Naive thymus-derived CD8-positive, alpha-beta T cell (primary cell): Measurements from ENCODE around the gene EXOC3L2. TPM values are rescaled to one million over a fixed set of nuclear protein-coding genes. Genes with fewer than 3 reads are reported as not detected.
A peak's percentile ranks its signal among the peaks of the same experiment; 100 is the strongest.

Experiments used
- ATAC-seq, 2 donors: fragments of 150-1000 bp; cut with Tn5 transposase in 1 of 2; sonication (Bioruptor Pico), chemical (Tn5 transposase) in 1 of 2; 1 replicate in 1 of 2; 2 replicates in 1 of 2; pipeline ENCODE4 v1.10.0; 2021; ENCODE audit warnings: mild to moderate bottlenecking in 2 of 2, moderate library complexity in 2 of 2
- POLR2A ChIA-PET: fragments of 350-600 bp; sonication (Branson Sonifier 250); formaldehyde crosslinking; loops from one replicate; lab custom pipeline; 2021; ENCODE audit warnings: antibody characterized with exemption; lab: Charles Lee
- DNase-seq, 10 donors: peaks; one replicate each; pipeline versions ENCODE4 v3.0.0 to v3.0.0-alpha.2; 2020 to 2022
- H3K27ac Mint-ChIP-seq, 10 donors: one replicate each; pipeline ENCODE4 v1.8.0; 2020 to 2022; ENCODE audit warnings: mild to moderate bottlenecking in 10 of 10, mixed read lengths in 10 of 10, moderate library complexity in 4 of 10, inconsistent platforms in 1 of 10
- H3K27me3 Mint-ChIP-seq, 5 donors: one replicate each; pipeline ENCODE4 v1.8.0; 2021 to 2022; ENCODE audit warnings: mixed read lengths in 5 of 5
- H3K36me3 Mint-ChIP-seq, 3 donors: one replicate each; pipeline ENCODE4 v1.8.0; 2020 to 2022; ENCODE audit warnings: mixed read lengths in 3 of 3, mild to moderate bottlenecking in 2 of 3, inconsistent platforms in 1 of 3
- H3K4me1 Mint-ChIP-seq, 4 donors: one replicate each; pipeline ENCODE4 v1.8.0; 2021 to 2022; ENCODE audit warnings: mixed read lengths in 4 of 4
- H3K4me3 Mint-ChIP-seq, 10 donors: one replicate each; pipeline ENCODE4 v1.8.0; 2020 to 2022; ENCODE audit warnings: mild to moderate bottlenecking in 10 of 10, mixed read lengths in 10 of 10, moderate library complexity in 6 of 10, inconsistent platforms in 1 of 10
- H3K9me3 Mint-ChIP-seq, 9 donors: one replicate each; pipeline ENCODE4 v1.8.0; 2020 to 2022; ENCODE audit warnings: mixed read lengths in 9 of 9, mild to moderate bottlenecking in 3 of 9, inconsistent platforms in 1 of 9, moderate library complexity in 1 of 9
- polyA plus RNA-seq, 3 donors: library from polyadenylated mRNA; unstranded; fragments of 300-500 nt; fragmentation: Illumina TruSeq; gene quantifications; one replicate each; pipeline ENCODE4 v1.2.3, GENCODE V29; 2021
- total RNA-seq, 8 experiments: library from RNA in 2 of 8; stranded (reverse) in 2 of 8; gene quantifications; one replicate each; pipeline ENCODE4 v1.2.3 and lab custom pipeline; 2021 to 2026

The EXOC3L2 gene
- total and polyA plus RNA-seq, 5 experiments from 2014 or later = not detected

DNA sequence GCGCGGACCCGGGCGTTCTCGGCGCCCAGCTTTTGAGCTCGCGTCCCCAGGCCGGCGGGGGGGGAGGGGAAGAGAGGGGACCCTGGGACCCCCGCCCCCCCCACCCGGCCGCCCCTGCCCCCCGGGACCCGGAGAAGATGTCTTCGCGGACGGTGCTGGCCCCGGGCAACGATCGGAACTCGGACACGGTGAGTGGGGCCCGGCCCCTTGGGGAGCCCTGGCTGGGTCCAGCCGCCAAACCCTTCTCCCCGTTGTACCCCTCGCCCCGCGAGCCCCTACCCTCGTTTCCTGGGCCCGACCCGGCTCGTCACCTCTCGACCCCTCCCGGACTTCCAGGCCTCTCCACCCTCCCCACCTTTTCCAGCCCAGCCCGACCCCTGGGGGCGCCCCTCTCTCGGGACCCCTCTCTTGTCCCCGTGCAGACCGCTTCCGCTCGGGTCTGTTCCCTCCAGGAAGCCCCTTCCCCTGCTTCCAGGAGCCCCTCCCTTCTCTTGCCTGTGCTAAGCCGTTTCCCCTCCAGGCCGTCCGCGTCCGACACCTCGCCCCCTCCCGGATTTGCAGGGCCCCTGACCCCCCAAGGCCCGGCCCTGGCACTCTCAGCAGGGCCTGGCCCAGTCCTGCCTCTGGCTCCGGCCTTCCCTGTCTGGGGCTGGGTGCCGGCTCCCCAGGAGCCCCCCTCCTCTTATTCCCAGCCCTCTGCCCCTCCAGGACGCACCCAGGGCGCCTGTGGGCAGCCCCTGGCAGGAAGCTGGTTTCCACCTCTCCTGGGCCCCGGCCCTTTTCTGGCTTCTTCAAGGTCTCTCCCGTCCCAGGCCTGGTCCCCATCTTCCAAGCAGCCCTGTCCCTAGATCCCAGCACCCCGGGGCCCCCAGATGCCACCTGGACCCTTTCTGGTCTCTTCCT is 6.5 kb upstream of the EXOC3L2 start:
- POLR2A ChIA-PET = no interaction called here
- H3K4me3 Mint-ChIP-seq = peak overlapping the region; percentile 79 to 95 (median 84)
- no peaks in the 10 kb centered on the region for H3K27me3 Mint-ChIP-seq

GRCh38 chr19:45250832-45251451 is 5.7 kb upstream of the EXOC3L2 start, which contains the start of gene MARK4:
Gene MARK4, plus strand, starts transcription at chr19:45251271. Its CDS starts 318 bp downstream, at chr19:45251589.
- H3K36me3 Mint-ChIP-seq = no peaks in the 10 kb centered on the region
- peak within 1 kb of the TSS; percentile 84 to 98 (median 91) for H3K4me3 Mint-ChIP-seq
- H3K27me3 Mint-ChIP-seq = peaks cover 0 to under 1% (median 0%) of the 10 kb centered on the region in 5 donors
- peak within 1 kb of the TSS; percentile 74 to 92 (median 88) for H3K27ac Mint-ChIP-seq
- H3K4me1 Mint-ChIP-seq = peaks cover 27 to 44% (median 40%) of the 10 kb centered on the region in 4 donors
- POLR2A ChIA-PET = no interaction called here
- DNase-seq = peak; percentile 9 to 74 (median 52)
- H3K9me3 Mint-ChIP-seq = no peaks in the 10 kb centered on the region
- peak; percentile 73 for ATAC-seq

More for the DNA sequence above, 6.5 kb upstream of the EXOC3L2 start:
- ATAC-seq = peak; percentile 22 to 48
- peaks cover 27 to 45% (median 42%) of the 10 kb centered on the region in 4 donors for H3K4me1 Mint-ChIP-seq
- peak in 3 of 10 donors; percentile 11 to 16 (median 14) for DNase-seq
- peak overlapping the region in 9 of 10 donors; percentile 57 to 92 (median 75) for H3K27ac Mint-ChIP-seq
- H3K9me3 Mint-ChIP-seq = no peaks in the 10 kb centered on the region
- no peaks in the 10 kb centered on the region for H3K36me3 Mint-ChIP-seq

GRCh38 chr19:45250216-45250831 is 5.1 kb upstream of the EXOC3L2 start:
- Mint-ChIP-seq H3K9me3 (no peaks in the 10 kb centered on the region), H3K36me3 (no peaks in the 10 kb centered on the region), H3K4me3 (peak overlapping the region; percentile 75 to 98 (median 90)), H3K27me3 (peaks cover 0 to 3% (median 0%) of the 10 kb centered on the region in 5 donors), H3K4me1 (peaks cover 25 to 40% (median 39%) of the 10 kb centered on the region in 4 donors), H3K27ac (peak overlapping the region in 9 of 10 donors; percentile 74 to 92 (median 88))
- ATAC-seq (no peak), DNase-seq (no peak)
- POLR2A ChIA-PET = no interaction called here

DNA sequence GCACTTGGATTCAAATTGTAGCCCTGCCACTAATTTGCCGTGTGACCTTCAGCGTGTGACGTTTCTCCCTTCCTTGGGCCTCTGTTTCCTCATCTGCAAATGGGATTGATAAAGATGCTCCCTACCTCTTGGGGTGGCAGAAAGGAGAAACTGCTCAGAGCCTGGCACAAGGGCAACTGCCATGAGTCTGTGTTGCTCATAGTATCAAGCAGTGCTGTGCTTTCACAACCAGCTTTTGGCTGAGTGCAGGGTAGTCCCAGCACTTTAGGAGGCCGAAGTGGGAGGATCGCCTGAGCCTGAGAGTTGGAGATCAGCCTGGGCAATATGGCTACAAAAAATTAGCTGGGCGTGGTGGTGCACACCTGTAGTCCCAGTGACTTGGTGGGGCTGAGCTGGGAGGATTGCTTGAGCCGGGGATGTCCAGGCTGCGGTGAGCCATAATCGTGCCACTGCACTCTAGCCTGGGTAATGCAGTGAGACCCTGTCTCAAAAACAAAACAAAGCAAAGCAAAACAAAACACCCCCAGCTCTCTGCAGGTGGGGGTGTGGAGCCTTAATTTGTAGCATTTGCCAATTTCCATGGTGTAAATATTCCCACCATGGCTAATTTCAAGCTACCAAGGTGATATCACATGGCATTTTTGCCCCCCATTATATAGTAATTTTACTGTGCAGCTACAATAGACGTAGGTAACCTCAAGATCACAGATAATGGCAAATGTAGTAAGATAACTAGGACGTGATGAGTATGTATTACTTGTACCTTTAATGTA is 4.2 kb upstream of the EXOC3L2 start:
- Mint-ChIP-seq H3K4me1 (peaks cover 26 to 36% (median 34%) of the 10 kb centered on the region in 4 donors), H3K27me3 (peaks cover 6 to 10% (median 6%) of the 10 kb centered on the region in 5 donors), H3K27ac (peak overlapping the region in 2 of 10 donors; percentile 35 to 39), H3K36me3 (no peaks in the 10 kb centered on the region), H3K9me3 (no peaks in the 10 kb centered on the region), H3K4me3 (peak overlapping the region in 8 of 10 donors; percentile 12 to 74 (median 49))
- DNase-seq (no peak), ATAC-seq (no peak)
- POLR2A ChIA-PET = no interaction called here

DNA sequence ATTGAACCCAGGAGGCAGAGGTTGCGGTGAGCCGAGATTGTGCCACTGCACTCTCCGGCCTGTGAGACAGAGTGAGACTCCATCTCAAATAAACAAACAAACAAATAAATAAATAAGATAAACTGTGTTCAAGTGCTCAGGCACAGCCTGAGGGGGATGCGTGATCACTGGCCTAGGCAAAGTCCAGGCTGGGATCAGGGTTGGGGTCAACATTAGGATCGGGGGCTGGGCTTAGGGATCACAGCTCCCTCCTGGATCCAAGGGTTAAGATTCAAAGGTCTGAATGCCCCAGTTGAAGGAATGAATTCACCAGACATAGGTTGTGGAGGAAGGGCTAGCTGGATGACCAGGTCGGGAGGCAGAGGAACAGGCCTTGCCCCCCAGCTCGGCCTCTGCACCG is 1.9 kb upstream of the EXOC3L2 start:
- Mint-ChIP-seq H3K27me3 (peaks cover 6 to 17% (median 11%) of the 10 kb centered on the region in 5 donors), H3K36me3 (no peaks in the 10 kb centered on the region), H3K4me3 (peak overlapping the region in 1 of 10 donors; percentile 12), H3K9me3 (no peaks in the 10 kb centered on the region), H3K4me1 (peaks cover 10 to 15% (median 12%) of the 10 kb centered on the region in 4 donors), H3K27ac (no peak overlapping the region)
- DNase-seq (no peak), ATAC-seq (no peak)
- POLR2A ChIA-PET = no interaction called here

- H3K4me1 Mint-ChIP-seq = peaks cover 5 to 15% (median 10%) of the 10 kb centered on the region in 4 donors
- H3K27me3 Mint-ChIP-seq = peaks cover 8 to 17% (median 16%) of the 10 kb centered on the region in 5 donors
- DNase-seq = no peak
- H3K4me3 Mint-ChIP-seq = no peak overlapping the region
- no peak overlapping the region for H3K27ac Mint-ChIP-seq
- H3K9me3 Mint-ChIP-seq = no peaks in the 10 kb centered on the region
- POLR2A ChIA-PET = interaction anchor here (0.7 kb wide), 1 partner anchor 103 kb away, joined by 3 read pairs; no protein-coding TSS in a partner anchor
- H3K36me3 Mint-ChIP-seq = no peaks in the 10 kb centered on the region
- ATAC-seq = no peak
These were observed 619 bp upstream of the EXOC3L2 start for GRCh38 chr19:45245826-45246225.

DNA sequence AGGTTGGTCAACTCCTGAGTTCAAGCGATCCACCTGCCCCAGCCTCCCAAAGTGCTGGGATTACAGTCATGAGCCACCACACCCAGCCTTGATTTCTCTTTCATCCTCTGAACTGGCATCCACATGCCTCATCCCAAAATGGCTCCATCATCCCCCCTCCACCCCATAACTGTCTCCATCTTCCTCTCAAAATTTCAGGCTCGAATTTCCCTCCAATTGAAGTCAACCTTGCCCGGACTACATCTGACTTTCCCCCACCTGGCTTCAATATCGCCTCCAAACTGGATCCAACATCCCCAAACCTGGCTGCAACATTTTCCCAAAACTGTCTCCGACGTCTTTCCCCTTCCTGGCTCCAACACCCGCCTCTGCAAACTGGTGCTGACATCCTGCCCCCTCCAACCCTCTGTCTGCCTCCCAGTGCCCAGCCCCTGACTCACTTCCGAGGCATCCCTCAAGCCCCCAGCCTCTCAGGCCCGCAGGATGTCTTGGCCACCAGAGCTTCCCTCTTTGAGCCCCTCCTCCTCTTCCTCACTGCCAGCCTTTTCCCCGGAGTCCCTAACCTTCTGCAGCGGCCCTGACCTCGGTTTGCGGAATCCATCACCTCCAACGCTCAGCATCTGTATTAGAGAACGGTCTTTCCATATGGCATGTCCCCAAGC is 943 bp downstream of the EXOC3L2 start:
- DNase-seq (no peak), ATAC-seq (no peak)
- no peaks in the 10 kb centered on the region for H3K9me3 Mint-ChIP-seq
- H3K4me1 Mint-ChIP-seq = peaks cover 0 to 8% (median 4%) of the 10 kb centered on the region in 4 donors
- H3K27me3 Mint-ChIP-seq = peaks cover 8 to 21% (median 16%) of the 10 kb centered on the region in 5 donors
- H3K27ac Mint-ChIP-seq = peak overlapping the region in 1 of 10 donors; percentile 81
- H3K4me3 Mint-ChIP-seq = no peak overlapping the region
- POLR2A ChIA-PET = no interaction called here
- no peaks in the 10 kb centered on the region for H3K36me3 Mint-ChIP-seq

GRCh38 chr19:45243144-45243732 is 2.0 kb downstream of the EXOC3L2 start:
- H3K36me3 Mint-ChIP-seq = no peaks in the 10 kb centered on the region
- H3K4me1 Mint-ChIP-seq = peaks cover 0 to 5% (median 2%) of the 10 kb centered on the region in 4 donors
- POLR2A ChIA-PET = no interaction called here
- ATAC-seq (no peak), DNase-seq (no peak)
- no peak overlapping the region for H3K27ac Mint-ChIP-seq
- peaks cover 8 to 23% (median 17%) of the 10 kb centered on the region in 5 donors for H3K27me3 Mint-ChIP-seq
- H3K4me3 Mint-ChIP-seq = no peak overlapping the region
- no peaks in the 10 kb centered on the region for H3K9me3 Mint-ChIP-seq

- peaks cover 0 to 9% (median 5%) of the 10 kb centered on the region in 4 donors for H3K4me1 Mint-ChIP-seq
- ATAC-seq (no peak), DNase-seq (no peak)
- no peak overlapping the region for H3K27ac Mint-ChIP-seq
- H3K9me3 Mint-ChIP-seq = no peaks in the 10 kb centered on the region
- H3K4me3 Mint-ChIP-seq = no peak overlapping the region
- POLR2A ChIA-PET = no interaction called here
- H3K27me3 Mint-ChIP-seq = peaks cover 14 to 44% (median 40%) of the 10 kb centered on the region in 5 donors
- H3K36me3 Mint-ChIP-seq = no peaks in the 10 kb centered on the region
These were observed 6.7 kb downstream of the EXOC3L2 start for GRCh38 chr19:45238556-45238955.

DNA sequence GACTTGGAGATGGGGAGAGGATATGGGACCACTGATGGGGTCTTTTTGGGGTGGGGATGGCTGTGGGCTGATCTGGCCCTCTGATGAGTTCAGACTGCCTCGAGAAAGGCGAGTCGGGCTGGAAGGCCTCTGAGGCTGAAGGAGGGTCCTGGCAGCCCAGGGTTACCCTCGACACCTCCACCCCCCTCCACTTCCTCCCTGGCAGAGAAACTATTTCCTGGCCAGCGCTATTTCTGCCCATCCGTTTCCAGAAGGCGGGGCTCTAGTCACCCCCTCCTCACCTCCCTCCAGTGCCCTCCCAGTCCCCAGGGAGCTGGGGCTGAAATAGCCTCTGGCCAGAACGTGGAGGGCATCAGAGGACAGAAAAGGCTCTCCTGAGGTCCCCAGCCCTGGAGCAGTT is 9.7 kb downstream of the EXOC3L2 start:
- H3K4me3 Mint-ChIP-seq = no peak overlapping the region
- no peak for ATAC-seq

More for the DNA sequence above, 9.7 kb downstream of the EXOC3L2 start:
- no peaks in the 10 kb centered on the region for H3K36me3 Mint-ChIP-seq
- no peaks in the 10 kb centered on the region for H3K9me3 Mint-ChIP-seq
- POLR2A ChIA-PET = no interaction called here
- H3K27ac Mint-ChIP-seq = peak overlapping the region in 1 of 10 donors; percentile 51
- H3K4me1 Mint-ChIP-seq = peaks cover 0 to 9% (median 5%) of the 10 kb centered on the region in 4 donors
- H3K27me3 Mint-ChIP-seq = peaks cover 26 to 57% (median 49%) of the 10 kb centered on the region in 5 donors
- DNase-seq = no peak
